Measurements from ENCODE around the gene UQCRH.

GRCh38 chr1:46343705-46344104 lies 40.2 kb downstream of the UQCRH start:
- TF ChIP-seq CTCF (IDR thresholded peaks at IDR 0.05) (no peak), USF2 (IDR thresholded peaks at IDR 0.05; ENCODE audit: borderline replicate concordance, low read depth, low read length) (no peak), FOSL2 (IDR thresholded peaks at IDR 0.05; ENCODE audit: borderline replicate concordance, low read depth) (no peak), RCOR1 (IDR thresholded peaks at IDR 0.05; ENCODE audit: low read length) (no peak), TAF1 (IDR thresholded peaks at IDR 0.05; ENCODE audit: borderline replicate concordance, low read depth, low read length) (no peak), POLR2AphosphoS5 (IDR thresholded peaks at IDR 0.05; ENCODE audit: low read depth, low read length) (no peak), SIN3A (IDR thresholded peaks at IDR 0.05; ENCODE audit: borderline replicate concordance, low read depth, low read length) (no peak), ELF1 (IDR thresholded peaks at IDR 0.05) (no peak)

Data from SK-N-SH (cell line).